Occipital lobe (tissue), 2 donors: ENCODE measurements around the gene PDE4B. TPM values are rescaled to one million over a fixed set of nuclear protein-coding genes. Genes with fewer than 3 reads are reported as not detected.

Experiments
- DNase-seq: peaks from one replicate; lab custom pipeline; 2025; lab: John Stamatoyannopoulos, UW
- total RNA-seq: library from RNA; depleted of rRNA; stranded (reverse); fragments of >200 nt; gene quantifications from one replicate; pipeline ENCODE4 v1.2.3, GENCODE V29; 2014

PDE4B gene
- total RNA-seq, 1 donor from 2014 or later, result 77.8 TPM

DNA sequence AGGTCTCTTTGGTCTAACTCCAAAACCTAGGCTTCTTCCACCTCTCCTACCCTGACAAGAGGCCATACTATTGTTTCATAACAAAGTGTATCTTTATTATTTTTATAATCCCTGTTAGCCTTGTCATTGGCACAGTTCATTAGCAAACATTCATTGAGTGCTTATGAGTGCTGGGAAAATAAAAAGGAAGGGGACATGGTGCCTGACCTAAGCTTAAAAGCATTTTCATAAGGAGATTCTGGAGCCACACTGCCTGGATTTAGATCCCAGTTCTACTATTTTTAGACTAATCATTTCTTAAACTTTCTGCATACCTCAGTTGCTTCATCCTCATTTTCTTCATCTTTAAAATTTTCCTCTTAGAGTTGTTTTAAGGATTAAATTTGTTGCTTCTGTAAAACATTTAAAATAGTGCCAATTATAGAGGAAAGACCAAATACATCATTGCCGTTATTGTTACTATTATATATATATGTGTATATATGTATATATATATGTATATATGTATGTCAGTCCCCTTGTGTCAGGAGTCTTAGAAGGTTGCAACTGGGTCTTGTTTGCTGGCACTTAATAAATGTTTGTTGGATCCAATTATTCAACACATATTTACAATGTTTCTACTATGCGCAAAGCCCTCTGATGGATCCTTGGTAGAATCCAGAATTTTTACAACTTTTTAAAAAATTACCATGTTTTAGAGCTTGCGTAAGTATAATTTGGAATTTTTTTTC, 490.4 kb downstream of the PDE4B start:
- no peak for DNase-seq

DNA sequence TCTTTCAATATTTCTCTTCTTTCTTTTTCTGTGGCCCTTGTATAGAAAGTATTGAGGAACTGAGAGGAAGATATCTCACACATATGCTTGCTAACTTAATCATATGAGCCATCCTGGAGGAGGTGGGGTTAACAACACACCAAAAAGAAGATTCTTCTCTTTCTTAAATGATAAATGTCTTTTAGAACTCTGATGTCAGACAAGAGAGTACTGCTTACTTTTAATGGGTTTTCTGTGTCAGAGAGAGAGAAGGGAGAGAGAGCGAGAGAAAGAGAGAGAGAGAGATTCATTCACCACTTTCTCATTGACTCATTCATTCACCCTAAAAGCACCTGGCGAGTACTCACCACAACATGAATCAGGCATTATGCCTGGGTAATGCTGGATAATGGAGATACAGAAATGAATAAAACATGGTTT, 490.9 kb downstream of the PDE4B start:
- no peak for DNase-seq

DNA sequence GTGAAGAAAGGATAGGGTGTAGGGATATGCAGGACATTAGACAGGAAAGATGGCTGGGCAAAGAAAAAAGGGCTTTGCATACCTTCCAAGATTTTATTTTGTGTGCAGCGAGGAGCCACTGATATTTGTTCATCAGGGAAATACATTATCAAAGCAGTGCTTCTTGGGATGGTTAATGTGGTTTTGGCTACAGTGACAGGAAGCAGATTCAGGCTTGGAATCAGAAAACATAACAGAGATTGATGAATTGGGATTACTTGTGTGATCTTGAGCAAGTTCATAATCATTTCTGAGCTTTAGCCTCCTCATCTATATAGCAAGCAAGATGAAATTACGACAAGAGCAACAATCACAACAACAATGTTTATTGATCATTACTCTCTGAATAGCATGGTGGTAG, 492.1 kb downstream of the PDE4B start:
- no peak for DNase-seq

DNA sequence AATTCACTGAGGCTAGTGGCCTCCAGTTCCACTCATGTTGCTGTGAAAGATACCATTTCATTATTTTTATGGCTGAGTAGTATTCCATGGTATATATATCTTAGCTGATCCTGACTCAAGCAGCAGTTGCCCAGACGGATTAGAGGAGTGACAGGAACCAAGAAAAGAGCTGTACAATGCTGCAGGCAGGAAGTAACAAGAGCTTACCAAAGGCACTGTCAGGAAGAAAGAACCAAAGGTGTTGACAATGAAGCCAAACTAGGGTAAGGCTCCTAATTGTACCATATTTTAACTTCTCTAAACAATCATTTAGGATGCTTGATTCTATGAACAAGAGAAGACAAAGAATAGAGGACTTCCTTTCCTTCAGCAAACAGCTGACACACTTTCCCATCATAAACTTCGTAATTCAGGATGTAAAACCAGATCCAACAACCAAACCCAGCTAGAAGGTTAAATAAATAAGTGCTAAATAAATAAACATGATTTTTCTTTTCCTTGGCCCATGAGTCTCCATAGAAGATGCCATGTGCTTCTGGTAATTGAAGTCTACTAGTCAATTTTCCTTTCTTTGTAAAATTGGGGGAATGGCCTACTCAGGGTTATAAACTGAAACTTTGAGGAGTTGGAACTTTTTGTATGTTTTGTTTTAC, 493.0 kb downstream of the PDE4B start:
- no peak for DNase-seq

DNA sequence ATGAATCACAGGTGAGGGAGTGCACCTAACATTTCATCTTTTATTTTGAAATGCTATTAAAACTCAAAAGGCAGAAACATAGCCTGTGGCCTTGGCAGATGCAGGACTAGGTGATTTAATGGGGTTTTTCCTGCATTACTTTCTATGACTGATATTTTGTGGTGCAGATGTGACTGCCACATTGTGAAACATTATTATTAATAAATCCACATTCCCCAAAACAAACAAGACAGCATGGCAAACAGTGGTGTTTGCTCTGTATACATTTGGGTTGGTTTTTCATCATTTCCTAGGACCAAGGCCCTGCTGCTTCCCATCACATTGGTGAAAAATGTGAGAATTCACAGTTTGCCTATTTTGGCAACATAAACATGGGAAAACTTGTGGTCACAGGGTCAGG, 493.6 kb downstream of the PDE4B start:
- DNase-seq, result no peak

DNA sequence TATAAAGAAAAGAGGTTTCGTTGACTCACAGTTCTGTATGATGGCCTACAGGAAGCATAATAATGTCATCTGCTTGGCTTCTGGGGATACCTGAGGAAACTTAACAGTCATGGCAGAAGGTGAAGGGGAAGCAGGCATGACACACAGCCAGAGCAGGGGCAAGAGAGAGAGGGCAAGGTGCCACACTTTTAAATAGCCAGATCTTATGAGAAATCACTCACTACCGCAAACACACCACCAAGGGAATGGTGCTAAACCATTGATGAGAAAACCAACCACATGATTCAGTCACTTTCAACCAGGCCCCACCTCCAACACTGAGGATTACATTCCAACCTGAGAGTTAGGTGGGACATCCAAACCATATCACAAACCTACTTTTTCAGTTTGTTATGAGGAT, 495.4 kb downstream of the PDE4B start:
- DNase-seq, result no peak

DNA sequence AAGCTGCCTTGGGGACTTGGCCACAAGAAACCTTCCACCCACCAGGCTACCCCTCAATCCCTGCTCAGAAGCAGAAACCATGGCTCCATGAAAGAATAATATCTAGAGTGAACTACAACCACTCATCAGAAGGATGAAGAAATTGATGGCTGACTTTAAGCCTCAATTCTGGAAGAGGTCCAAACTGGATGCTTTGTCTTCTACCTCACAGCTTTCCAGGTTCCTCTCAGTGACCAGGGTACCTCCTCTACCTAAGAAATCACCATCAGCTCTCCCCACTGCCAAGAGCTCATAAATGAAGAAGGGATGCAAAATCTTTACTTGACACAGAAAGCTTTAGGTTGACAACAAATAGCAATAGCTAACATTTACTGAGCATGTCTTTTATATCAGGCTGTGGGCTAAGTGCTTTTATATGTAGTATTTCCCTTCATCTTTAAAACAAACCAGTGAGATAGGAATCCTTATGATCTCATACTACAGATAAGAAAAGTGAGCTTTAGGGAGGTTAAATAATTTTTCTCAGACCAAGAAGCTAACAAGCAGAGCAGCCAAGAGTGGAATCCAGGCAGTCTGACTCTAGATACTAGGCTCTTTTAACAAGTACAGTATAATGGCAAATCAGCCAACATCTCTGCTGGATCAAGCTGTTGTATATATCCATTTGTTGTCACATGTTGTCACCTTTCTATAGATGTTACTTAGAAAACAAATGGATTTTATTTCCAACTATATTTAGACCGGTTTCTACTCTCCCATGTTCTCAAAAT, 498.3 kb downstream of the PDE4B start:
- DNase-seq, result no peak

DNA sequence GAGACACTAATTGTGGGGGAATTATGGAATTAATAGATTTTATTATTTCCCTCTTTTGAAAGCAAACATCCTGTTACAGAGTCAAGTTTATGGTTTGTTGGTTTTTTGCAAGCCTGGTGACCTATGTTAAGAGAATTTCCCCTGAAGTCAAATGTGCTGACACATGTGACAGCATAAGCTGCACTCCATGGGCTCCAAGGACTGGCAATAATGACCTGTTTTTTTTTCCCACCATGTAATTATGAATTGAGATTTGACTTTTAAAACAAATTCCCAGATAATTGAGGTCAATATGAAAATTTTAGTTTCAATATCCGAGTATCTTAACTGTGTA, 498.8 kb downstream of the PDE4B start:
- DNase-seq, result no peak

DNA sequence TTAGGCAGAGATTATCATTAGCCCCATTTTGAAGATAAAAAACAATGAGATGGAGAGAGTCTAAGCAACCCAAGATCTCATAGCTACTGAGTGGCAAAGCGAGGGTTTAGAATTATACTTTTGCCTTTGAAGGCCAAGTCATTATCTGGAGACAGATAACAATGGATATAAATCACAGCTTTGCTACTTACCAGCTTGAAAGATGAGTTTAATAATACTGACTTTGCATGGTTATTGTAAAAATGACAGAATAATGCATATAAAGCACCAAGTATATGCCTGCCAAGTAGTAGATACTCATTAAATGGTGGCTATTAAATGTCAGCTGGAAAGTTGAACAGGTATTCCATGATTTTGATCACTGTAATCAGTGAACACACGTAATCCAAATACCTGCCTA, 499.6 kb downstream of the PDE4B start:
- DNase-seq, result no peak

DNA sequence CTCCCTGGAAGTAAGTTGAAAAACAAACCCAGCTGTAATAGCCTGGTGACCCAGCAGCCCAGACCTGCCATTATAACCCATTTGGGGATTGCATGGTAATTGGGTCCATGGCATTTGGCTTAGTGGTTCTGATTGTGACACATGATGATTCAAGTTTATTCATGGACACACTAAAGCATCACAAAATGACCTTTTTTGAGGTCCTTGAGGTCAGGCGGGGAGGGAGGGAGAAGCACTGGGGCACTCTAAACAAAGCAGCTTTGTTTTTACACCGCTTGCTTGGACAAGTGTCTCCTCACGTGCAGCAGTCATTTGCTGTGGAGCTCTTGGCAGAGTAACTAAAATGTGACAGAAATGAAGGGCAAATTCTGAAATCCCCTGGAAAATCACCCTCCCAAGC, 500.2 kb downstream of the PDE4B start:
- DNase-seq, result peak; percentile 55

DNA sequence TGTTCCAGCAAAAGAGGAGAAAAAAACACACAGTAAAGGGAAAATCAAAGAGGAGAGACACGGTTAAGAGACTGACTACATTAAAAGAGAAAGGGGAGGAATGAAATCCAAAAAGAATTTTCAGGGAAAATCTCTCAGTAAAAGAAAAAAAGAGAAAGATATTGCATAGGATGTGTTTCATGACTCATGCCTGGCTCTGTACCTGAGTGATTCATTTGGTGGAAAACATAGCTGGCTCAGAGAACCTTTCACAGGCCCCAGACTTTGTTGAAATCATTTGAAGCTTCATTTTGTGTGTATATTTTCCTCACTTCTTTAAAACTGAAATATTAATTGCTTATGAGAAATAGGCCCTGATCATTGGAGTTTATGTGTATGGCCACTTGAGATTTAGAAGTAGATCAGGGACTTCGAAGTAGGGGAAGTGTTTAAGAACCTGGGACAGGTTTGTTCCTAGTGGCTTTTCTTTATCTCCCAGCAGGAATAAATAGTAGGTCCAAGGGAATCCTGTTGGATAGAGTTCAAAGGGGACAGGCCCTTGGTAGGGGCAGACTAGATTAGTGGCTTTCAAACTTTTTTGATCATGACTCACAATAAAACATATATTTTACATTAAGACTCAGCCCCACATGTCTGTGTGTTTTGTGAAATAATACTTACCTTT, 502.1 kb downstream of the PDE4B start:
- no peak for DNase-seq

DNA sequence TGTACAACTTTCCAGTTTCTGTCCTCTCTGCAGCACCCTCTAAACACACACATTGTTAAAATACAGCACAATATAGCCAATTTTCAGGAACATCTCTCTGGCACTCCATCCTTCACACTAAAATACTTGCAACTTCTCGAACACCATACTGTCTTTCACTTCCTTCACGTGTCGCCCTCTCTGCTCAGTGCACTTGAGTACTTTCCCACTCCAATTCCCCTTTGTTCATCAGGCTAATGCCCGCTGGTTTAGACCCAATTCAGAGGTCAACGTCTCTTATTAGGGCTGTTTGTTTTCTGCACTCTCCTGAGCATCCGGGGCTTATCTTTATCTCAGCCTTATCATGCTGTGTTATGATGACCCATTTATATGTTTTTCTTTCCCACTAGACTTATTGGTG, 503.1 kb downstream of the PDE4B start:
- no peak for DNase-seq

DNA sequence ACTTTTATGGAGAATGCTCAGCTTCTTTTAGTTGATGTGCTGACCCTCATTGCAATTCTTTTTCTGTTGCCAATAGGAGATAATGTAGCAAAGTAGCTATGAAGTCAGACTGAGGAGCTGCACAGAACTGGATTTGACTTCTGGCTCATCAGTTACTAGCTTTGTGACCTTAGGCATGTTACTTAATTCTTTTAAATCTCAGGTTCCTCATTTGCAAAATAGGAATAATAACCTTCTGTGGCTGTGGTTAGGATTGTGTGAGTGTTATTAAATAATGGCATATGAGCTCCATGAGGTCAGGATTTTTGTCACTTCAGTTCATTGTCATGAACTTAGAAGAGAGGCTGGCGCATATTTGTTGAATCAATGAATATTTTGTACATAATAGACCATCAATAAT, 503.7 kb downstream of the PDE4B start:
- no peak for DNase-seq

DNA sequence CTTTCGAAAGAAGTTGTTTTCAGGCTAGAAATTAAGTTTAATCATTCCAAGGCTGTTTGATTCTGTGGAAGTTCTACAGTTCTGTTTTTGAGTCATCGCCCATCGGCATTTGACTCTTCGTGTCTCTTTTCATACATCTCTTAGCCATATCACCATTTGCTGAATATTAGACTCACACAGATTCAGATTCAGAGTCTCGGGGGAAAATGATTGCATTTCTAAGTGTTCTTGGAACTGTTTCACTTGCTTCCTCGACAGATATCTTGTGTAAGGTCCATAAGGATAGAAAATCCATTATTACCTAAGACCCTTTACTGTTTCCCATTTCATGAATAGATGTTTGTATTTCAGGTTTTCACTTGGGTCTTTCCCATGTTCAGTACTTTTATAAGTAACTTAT, 504.3 kb downstream of the PDE4B start:
- no peak for DNase-seq

DNA sequence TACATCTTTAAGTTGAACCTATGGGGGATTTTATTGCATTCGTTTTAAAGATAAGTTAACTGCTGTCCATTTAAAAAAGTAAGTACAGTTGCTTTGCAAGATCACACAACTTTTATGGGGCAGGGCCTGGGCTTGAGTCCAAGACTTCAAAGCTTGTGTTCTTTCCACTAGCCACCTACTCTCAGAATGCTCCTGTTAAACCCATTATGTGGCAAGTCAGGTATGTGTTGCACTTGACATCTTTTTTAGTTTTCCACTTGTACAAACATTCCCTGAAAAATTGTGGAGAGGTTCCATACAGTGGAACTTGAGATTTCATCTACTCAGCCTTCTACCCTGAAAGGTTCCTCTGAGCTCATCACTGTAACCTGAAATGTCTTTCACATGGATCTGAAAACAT, 505.8 kb downstream of the PDE4B start:
- DNase-seq, result no peak

DNA sequence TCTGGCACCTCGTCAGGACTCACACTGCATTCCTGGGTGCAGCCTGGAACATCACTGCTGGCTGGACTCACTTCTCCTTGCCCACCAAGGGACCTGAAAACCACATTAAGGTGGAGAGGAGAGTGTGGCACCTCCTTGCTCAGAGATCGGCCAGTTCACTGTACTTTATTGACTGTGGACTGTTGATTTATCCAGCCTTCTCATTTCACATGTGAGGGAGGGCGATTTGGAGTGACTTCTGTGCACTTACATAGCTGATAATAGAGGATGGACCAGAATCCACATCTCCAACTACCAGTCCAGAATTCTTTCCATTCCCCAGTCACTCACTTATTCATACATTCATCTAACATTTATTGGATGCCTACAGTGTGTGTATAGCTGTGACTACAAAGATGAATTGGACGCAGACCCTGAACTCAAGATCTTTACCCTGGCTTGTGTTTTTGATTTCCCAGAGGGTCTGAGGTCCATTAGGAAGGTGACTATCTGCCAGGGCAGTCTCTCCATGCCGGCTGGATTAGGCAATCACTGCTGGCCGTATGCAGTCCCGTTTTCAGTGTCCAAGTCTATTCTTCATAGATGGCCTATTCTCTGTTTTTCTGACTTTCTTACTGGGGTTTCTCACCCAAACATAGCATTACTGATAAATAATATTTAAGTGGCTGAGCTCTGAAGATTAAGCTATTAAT, 507.7 kb downstream of the PDE4B start:
- DNase-seq, result no peak

DNA sequence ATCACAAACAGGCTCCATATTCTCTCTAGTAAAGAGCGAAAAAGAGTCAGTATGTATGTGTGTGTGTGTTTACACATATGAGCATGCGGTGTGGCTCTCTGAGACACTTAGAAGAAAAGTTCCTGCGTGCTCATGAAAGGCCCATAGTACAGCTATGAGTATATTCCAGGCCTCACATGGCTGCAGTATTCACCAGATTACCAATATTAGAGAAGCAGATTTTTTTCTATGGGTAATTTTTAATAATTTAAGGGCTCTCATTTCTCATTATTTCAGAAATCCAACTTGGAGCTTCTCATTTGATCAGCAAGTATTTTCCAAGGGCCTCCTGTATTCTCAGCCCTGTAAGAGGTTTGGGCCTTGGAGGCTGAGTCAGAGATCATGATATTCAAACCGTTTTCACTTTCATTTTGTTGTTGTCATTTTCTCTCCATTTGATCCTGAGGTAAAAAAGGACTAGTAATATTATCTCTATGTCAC, 508.3 kb downstream of the PDE4B start:
- DNase-seq, result no peak

DNA sequence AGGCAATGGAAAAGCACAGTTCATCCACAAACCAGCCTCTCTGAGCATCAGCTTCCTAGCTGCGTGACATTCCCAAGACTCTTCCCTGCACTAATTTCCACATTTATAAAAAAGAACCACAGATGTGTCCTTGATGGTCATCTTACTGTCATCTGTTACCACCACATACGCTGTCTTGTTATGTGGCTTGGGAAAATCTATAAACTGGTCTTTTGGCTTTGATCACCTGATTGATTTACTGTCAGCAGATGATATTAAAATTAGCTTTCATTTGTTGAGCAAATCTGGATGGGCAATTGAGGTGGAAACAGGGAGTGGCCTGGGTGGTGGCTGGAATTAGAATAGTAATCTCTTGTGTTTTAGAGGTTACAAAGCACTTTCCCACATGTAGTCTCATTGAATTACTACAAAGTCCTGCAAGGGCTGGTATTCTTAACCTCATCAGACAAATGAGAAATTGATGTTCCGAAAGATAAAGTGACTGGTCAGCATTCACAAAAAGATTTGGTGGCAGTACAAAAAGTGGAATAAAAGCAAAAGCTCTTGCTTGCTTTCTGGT, 509.6 kb downstream of the PDE4B start:
- DNase-seq, result no peak

DNA sequence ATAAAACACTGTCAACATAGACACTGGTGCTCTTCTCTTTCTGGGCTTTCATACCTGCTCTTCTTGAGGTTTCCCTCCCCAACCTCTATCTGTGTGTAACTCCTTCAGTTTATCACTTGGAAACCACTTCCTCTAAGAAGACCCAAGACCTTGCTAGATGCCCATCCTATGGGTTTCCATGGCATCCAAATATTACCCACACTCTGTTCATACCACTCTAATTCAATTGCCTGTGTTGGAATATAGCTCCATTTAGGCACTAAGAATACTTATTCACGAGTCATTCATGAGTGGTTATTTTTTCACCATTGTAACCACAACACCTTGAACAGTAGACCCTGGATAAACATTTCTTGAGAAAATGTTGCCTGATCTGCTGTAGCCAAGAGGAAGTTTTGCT, 510.1 kb downstream of the PDE4B start:
- DNase-seq, result no peak

DNA sequence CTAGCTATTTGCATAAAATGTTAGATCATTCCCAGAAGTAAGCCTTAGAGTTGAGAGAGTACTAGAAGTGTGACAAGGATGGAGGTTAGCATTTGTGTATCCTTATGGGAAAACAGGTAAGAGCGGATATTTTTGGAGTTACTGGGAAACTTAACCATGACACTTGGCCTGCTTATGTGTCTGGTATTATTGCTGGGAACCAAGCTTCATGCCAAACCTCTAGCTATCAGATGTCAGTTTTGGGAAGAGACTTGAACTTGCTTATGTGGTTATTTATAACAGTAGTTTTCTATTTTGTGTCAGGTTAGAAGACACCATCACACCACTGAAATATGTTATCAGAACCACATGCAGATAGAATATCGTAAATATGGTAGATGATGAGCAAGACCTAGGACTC, 511.0 kb downstream of the PDE4B start:
- no peak for DNase-seq

DNA sequence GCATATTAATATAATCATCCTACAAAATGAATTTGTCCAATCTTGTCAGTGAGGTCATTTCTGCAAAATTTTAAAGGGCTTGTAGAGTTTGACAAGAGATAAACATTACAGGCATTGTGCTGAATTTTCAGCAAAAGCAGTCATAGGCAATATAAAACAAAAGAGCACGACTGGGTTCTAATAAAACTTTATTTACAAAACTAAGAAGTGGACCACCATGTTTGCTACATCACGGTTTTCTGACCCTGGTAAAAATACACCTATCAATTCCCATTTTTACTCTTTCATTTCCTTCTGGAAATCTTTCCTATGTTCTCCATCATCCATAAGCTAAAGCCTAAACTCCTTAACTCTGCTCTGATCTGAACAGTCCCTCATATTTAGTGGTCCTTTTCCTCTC, 511.4 kb downstream of the PDE4B start:
- DNase-seq, result no peak
